HG03521 (cell line): ENCODE data around the gene PHC2.

Experiments used
- ATAC-seq: cut with Tn5 transposase; IDR thresholded peaks from one replicate; pipeline ENCODE4 v1.9.1; 2021; ENCODE audit warnings: mild to moderate bottlenecking, moderate library complexity; ENCODE audit not compliant: unreplicated experiment

Gene PHC2

DNA sequence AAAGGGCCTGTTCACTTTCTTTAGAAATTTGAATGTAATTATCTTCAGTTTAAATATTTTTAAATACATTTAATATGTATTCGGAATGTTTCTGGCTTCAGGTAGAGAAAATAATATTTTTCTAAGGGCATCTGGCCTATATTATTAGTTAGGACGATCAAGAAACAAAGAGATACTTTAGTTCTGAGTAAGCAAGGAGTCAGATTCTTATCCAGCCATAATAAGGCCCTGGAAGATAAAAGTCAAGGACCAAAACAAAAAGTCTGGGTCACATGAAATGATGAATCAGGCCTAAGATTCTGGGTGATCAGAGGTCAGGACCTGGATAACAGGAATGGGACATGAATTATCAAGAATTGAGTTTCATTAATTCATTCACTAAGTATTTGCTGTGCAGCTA, 6.3 kb downstream of the PHC2 start:
- no peak for ATAC-seq

DNA sequence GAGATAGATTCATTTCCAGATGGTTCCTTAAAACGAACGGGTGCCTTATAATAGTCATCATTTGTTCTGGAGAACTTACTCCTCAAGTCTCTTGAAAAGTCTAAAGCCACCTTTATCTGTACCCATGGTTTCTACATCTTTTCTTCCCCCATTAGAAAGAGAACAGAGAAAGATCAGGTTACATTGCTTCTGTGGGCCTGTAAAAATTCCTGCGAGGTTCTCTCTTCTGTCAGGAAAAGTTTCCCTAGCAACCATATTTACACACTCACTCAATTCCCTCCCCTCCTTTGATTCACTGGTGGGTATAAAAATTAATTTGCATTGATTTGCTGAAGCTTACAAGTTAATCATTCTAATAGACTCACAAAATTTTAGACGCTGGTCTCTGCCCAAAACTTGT, 6.7 kb downstream of the PHC2 start:
- no peak for ATAC-seq

DNA sequence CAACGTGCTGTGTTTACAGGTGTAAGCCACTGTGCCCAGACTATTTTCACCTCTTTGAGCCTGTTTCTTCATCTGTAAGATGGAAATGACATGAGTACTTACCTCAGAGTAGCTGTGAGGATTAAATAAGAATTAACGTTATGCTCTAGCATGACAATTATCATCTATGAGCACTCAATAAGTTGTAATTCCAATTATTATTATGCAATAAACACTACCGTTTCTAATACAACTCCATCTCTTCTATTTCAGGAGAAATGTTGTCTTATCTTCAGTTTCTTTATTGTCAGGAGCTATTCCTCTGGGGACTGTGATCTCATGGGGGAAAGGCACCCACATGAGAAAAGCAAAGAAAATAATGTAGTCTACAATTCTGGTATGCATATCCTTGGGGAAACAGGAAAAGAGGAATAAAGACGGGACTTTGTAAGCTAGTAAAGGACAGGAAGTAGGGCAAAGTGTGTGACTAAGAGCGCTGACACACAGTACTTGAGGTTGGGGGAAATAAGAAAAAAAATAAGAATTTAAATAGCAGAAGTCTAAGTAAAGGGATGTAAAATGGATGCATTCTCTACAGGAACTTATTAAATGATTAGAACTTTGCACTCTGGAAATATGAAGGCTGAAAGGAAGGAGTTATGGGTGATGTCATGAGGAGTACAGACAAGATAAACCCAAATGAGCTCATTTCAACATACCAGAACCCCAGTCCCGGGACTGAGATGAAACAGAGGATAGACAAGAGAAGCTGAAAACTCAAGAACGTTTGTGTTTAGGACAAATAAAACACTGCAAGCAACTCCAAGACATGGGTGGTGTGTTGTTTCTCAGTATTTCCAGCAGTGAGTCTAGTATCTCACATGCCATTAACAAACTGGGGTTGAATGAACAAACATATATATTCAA, 9.8 kb downstream of the PHC2 start:
- ATAC-seq, result no peak

DNA sequence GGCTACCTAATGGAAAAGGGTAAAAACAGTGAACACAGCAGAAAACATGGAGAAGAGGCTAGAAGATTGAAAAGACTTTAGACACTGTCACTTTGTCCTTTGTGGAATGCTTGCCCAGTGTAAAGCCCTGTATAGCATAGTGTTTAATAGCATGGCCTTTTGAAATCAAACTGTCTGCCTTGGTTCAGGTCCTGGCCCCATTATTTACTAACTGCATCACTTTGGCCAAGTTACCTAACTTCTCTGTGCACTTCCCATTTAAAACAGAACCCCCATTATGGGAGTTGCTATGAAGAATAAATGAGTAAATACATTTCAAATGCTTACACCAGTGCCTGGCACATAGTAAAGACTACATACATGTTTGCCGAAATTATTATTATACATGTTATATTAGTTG, 12.1 kb downstream of the PHC2 start:
- no peak for ATAC-seq

DNA sequence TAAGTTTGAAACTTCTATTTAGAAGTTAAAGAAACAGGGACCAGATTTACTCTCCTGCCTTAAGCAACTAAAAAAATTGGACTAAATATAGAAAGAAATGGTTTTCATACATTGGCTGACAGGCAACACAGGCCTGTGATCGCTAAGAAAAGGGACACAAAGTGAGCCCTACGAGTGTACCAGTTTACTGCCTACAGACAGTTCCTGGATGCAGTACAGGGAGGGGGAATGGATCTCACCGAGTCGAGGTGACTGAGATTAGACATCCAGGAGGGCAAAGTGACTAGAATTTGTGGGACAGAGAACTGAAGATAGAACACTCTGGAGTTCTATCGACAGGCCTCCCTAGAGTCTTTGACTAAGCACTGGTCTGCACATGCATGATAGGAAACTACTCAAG, 16.0 kb downstream of the PHC2 start:
- no peak for ATAC-seq

DNA sequence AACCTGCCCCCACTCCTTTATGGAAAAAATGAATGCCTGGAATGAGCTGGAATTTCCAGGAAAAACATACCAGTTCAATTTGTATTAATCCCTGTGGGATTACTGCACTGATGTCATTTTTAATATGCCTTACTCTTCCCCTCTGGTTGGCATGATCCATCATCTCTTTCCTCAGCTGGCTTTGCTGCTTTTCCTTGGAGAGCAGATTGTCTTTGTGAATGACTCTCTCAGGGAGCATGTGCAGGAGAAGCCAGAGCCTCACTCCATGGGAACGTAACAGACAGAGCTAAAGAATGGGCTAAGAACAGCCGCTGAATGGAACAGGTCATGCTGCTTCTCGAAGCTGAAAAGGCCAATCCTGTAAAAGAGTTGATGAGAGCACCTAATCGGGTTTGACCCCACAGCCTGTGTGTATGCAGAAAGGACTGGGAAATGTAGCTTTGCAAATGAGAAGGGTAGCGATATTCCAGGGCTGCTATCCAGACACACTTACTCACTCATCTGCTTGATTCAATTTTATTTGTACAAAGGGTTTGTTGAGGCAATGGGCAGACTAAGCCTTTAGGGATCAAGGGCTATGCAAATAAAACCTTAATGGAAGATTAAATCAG, 20.7 kb downstream of the PHC2 start:
- ATAC-seq, result no peak

DNA sequence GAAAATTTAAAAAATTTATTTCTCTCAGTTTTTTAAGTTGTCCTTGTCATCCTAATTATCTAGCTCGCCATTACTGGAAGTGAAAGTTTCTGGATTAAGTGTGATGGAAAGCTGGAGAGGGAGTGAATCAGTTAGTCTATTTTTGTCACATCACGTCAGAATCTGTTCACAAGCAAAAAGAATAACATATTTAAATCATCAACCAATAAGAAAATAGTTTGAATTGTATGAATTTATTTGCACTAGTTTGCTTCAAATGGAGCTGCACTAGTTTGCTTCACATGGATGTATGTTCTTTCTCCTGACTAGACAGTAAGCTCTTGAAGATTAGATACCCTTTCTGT, 22.8 kb downstream of the PHC2 start:
- ATAC-seq, result no peak

DNA sequence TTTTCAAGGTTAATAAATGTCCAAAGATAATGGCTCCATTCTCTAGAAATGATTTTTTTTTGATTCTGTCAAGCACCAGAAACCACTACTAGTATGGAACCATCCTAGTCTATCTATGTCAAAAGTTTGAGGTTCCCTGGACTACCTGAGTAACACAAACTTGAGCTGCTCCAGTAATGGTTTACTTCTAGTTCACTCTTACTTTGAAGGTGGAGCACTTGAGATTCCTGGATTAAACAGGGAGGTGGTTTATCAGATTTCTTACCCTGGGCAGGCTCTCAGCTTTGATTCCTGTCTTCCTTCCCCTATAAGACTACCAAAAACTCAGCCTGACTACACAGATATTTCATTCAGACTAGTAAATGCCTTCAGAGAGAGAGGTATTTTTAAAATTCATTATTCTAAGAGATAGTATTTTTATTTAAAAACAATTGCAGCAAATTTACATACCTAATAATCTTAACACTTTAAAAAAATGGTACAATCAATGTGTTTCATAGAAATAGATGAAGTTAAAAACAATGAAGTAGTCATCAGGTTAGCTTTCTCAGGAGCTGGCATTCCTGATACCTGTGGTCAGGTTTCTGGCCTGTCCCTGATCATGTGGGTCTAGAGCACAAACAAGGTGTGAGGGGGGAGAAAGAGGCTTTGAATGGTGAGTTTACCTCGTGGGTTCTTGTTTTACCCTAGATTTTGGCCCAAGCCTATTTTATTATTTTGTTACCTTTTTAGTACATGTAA, 23.4 kb downstream of the PHC2 start:
- ATAC-seq, result no peak

DNA sequence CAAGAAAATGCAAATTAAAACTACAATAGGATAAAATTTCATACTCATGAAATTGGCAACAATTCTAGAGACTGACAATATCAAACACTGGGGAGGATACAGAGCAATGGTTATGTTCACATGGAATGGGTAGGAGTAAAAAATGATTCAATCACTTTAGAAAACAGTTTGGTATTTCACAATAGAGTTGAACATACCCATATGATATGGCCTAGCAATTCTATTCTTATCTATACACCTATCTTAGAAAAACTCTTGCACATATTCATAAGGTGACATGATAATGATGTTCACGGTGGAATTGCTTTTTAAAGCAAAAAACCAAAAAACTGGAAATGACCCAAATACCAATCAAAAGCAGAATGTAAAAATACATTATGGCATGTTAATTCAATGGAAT, 28.7 kb downstream of the PHC2 start:
- no peak for ATAC-seq

DNA sequence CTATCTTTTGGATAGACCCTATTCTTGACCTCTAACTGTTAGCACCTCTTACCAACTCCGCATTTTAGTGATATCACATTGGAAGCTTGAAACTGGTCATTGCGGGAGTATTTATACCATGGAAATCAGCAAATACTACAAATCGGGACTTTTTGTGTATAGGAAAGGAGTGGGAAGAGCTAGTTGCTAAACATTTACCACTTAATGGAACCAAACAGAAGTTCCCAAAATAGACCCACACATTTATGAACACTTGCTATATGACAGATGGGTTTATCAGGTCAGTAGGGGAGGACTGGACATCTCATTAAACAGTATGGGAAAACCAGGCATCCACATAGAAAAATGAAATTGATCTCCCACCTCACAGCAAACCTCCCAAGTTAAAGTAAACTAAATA, 29.4 kb downstream of the PHC2 start:
- ATAC-seq, result no peak

DNA sequence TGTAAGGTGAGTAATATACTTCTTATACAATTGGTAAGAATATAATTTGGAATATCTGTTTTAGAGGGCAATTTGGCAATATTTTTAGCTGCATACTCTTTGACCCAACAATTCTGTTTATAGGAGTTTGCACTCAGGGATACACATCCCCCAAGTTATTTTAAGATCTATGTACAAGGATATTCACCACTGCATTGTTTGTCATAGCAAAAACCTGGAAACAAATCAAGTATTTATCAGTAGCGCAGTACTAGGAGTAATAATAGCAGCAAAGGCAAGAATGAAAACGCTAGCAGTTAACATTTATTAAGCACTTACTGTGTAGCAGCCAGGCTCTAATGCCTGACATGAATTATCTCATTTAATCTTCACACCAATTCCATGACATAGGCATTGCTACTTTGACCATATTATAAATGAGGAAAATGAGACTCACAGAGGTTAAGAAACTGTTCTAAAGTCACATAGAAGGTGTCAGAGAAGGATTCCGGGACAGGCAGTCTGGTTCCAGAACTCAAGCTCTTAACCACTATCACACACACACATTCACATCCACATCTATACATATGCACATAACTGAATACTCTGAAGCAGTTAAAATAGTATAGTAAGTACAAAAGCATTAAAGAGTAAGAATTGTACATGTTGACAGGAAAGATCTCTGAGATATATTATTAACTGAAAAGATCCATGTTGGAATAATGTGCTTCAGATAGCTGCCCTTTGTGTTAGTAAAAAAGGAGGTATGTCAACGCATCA, 30.6 kb downstream of the PHC2 start:
- ATAC-seq, result no peak

DNA sequence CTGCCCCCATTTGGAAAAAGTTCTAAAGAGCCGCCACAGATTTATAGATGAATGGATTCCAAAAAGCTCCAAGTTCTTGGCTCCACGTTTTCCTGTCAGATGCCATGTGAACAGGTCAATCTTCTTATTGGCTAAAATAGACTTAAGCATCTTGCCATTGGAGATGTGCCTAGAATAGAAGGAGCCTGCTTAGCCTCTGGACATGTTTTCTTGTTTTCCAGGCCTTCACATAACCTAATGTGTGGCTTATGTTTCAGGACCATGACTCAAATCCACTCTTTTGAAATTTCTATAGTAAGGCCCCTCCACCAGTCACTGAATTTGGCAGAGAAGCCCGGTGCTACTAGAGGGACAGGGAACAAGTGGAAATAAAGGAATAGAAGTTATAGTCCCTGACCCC, 31.5 kb downstream of the PHC2 start:
- no peak for ATAC-seq

DNA sequence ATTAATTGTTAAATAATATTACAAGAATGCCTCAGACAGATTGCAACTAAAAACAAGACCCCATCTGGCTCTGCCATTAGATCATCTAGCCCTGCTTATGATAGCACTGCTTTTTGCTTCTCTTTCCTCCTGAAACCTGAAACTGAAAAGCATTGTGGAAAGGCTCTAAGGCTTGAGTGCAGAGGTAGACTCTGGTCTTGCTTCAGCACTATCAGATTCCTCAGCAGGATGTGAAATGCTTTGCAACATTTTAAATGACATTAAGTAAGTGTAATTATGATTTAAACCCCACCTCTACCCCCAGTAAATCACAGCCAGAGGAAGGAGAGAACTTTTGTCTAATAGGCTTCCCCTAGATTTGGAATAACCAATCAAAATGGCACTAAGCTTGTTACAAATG, 32.9 kb downstream of the PHC2 start:
- ATAC-seq, result no peak

DNA sequence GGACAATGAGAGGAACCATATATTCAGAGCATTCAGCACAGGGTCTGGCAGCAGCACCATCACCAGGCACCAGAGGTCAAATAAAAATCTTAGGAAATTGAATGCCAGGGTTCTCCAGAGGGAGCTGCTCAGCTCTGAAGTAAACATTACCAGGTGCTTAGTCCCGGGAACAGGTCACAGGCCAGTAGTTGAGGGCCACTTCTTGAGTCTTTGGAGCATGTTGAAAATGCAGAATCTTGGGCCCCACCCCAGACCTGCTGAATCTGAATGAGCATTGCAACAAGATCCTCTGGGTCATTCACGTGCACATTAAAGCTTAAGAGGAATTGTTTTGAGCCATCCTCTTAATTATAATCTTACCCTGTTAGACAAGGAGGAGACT, 33.8 kb downstream of the PHC2 start:
- no peak for ATAC-seq

DNA sequence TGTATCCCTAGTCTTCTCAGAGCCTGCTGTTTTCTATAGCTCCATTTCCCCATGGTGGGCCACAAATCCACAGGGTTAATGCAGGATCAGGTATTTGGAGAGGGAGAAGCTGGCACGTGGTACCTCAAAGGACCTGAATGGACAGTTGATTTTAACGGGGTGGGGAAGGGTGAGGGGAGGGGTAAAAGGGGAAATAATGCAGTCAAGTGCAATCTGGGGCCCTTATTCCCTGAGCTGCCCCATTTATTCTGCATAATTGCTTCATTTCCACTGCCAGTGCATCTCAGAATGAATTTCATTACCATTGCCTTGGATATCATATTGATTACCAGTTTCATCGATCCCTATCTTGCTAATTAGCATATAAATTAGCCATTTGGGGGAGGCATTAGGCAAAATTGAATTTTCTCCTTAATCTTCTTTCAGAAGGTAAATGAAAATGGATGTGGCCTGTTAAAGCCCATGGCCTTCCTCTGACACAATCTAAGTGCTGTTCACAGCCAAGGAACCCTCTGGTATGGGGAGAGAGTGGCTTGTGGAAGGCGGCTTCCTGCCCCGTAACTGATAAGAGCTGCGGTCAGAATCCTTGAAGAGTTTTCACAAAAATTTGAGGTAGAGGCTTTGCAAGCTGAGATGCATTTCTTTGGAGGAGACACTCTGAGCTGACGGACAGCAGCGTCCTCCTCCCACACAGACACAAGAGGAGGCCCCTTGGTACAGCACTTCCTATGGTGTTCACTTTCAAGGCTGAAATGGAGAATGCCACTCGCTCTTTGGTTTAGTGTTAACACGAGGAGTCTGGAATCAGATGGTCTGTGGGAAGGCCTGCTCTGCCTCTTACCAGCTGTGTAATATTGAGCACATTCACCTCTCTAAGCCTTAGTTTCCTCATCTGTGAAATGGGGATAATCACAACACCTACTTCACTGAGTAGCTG, 34.4 kb downstream of the PHC2 start:
- no peak for ATAC-seq

DNA sequence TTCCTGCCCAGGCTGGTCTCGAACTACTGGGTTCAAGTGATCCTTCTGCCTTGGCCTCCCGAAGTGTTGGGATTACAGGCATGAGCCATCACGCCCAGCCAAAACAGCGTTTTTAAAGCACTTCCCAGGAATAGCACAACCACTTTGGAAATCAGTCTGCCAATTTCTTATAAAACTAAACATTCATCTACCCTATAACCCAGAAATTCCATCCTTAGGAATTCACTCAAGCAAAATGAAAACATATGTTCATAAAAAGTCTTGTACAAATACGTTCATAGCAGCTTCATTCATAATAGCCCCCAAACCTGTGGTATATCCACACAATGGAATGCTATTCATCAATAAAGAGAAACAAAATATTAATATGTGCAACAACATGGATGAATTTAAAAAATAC, 36.1 kb downstream of the PHC2 start:
- ATAC-seq, result no peak

DNA sequence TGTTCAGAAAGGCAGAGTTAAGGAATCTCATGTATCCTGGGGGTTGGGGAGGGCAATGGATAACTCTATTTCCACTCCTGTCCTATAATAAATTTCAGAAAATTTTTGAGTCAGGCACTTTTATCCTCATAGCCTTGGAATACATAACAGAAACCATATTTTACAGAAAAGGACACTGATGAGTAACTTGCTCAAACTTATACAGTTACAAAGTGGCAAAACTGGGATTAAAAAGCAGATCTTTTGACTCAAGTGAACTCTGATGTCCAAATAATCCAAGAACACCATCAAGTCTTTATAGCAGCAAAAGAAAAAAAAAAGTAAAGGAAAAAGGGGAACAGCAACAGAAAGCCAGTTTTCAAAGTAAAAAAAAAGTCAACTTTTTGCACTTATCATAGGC, 36.9 kb downstream of the PHC2 start:
- ATAC-seq, result no peak

DNA sequence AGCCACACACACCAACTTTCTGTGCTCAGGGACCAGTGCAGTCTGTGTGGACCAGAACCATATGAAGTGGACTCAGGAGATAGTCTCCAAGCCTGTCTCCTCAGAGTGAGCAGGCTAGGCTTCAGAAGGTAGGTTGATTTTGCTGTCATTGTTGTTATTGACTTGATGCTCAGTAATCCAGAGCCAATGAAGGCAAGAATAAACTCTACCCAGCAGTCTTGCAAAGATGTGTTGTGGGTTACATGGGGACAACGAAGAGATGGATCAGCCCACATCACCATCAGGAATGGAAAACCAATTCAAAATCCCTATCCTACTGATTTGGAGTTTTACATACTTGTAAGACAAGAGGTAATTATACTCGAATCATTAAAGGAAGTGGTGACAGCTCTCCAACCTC, 37.4 kb downstream of the PHC2 start:
- no peak for ATAC-seq

DNA sequence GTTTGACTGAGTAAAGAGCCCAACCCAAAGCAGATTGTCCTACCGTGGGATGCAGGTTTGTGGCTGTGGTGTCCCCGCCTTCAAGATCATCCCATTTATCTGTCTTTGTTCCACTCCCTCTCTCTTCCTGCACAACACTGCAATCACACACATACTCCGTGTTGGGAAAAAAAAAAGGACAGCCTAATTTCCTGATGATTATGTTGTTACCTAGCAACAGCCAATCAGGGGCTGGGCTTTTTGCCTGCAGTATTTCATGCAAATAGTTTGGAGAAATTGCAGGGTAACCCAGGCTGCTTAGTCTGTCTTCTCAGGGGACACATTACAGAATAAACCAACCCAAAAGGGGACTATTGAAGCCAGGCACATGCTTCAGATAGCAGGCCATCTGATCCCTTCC, 38.3 kb downstream of the PHC2 start:
- ATAC-seq, result no peak

DNA sequence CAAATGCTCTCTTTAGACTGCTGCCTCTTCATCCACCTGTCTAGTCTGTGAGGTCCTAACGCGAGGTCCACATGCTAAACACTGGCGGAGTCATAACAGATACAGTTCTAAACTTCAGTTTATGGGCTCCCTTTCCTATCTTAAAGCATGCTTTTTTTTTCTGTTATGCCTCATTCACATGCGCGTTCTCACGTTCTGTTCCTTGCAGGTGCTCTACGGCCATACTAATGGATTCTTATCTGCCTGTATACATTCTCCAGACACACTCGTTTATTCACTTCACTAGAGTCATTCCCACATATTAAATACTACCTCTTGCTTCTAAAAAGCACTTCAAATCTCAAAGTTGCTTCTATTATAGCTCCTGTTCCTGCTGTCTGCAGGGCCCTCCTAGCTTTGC, 38.7 kb downstream of the PHC2 start:
- ATAC-seq, result no peak
